Measurements from ENCODE around the gene EDN3. TPM values are rescaled to one million over a fixed set of nuclear protein-coding genes. Genes with fewer than 3 reads are reported as not detected.

The EDN3 gene
- total and polyA plus RNA-seq, 12 donors, result 0.07 to 0.33 TPM; not detected in 10

- no peak overlapping the region for H3K4me3 ChIP-seq
- no peak overlapping the region for H3K27ac ChIP-seq
- no peaks in the 10 kb centered on the region for H3K4me1 ChIP-seq
- no peak for TF ChIP-seq CTCF (IDR thresholded peaks at IDR 0.05)
- no peak for DNase-seq
- no peak for ATAC-seq
- intact Hi-C loops (cut with DNase I), result no loop called here
- H3K36me3 ChIP-seq, result no peaks in the 10 kb centered on the region
- peaks cover 0 to 5% (median 0%) of the 10 kb centered on the region in 11 donors for H3K9me3 ChIP-seq
- peaks cover 0 to 17% (median 6%) of the 10 kb centered on the region in 7 donors for H3K27me3 ChIP-seq
- WGBS, 2 donors, result 70 to 75% methylated on average over 13 of the region's 13 CpGs
Observed at GRCh38 chr20:59316911-59317731, 16.7 kb downstream of the EDN3 start.

GRCh38 chr20:59318201-59318790 is 17.9 kb downstream of the EDN3 start:
- Histone ChIP-seq H3K9me3 (peaks cover 0 to 5% (median 0%) of the 10 kb centered on the region in 11 donors), H3K27ac (no peak overlapping the region), H3K27me3 (peaks cover 0 to 24% (median 6%) of the 10 kb centered on the region in 7 donors), H3K4me3 (no peak overlapping the region), H3K36me3 (no peaks in the 10 kb centered on the region), H3K4me1 (no peaks in the 10 kb centered on the region)
- no peak for ATAC-seq
- intact Hi-C loops (cut with DNase I), result no loop called here
- WGBS, 2 donors, result 80% methylated on average over 20 of the region's 20 CpGs
- no peak for TF ChIP-seq CTCF (IDR thresholded peaks at IDR 0.05)
- no peak for DNase-seq

GRCh38 chr20:59318803-59319202 is 18.4 kb downstream of the EDN3 start:
- H3K27ac ChIP-seq, result no peak overlapping the region
- peaks cover 0 to 5% (median 0%) of the 10 kb centered on the region in 11 donors for H3K9me3 ChIP-seq
- H3K27me3 ChIP-seq, result peaks cover 0 to 24% (median 6%) of the 10 kb centered on the region in 7 donors
- no peak for ATAC-seq
- whole genome bisulfite sequencing, 2 donors, result 55 to 62% methylated on average over 4 of the region's 4 CpGs
- H3K4me3 ChIP-seq, result no peak overlapping the region
- DNase-seq, result no peak
- no peak for TF ChIP-seq CTCF (IDR thresholded peaks at IDR 0.05)
- no peaks in the 10 kb centered on the region for H3K36me3 ChIP-seq
- H3K4me1 ChIP-seq, result no peaks in the 10 kb centered on the region
- intact Hi-C loops (cut with DNase I), result no loop called here

- TF ChIP-seq CTCF (IDR thresholded peaks at IDR 0.05), result no peak
- no peaks in the 10 kb centered on the region for H3K9me3 ChIP-seq
- DNase-seq, result no peak
- 91% methylated on average over 10 of the region's 10 CpGs for WGBS, 2 donors
- H3K4me3 ChIP-seq, result no peak overlapping the region
- intact Hi-C loops (cut with DNase I), result loop anchor here in 1 of 10 donors (5.0 kb wide), 1 partner anchor 48 kb away; no protein-coding TSS in a partner anchor
- H3K36me3 ChIP-seq, result no peaks in the 10 kb centered on the region
- no peaks in the 10 kb centered on the region for H3K4me1 ChIP-seq
- H3K27ac ChIP-seq, result no peak overlapping the region
- peak in 1 of 8 donors; percentile 30 for ATAC-seq
- H3K27me3 ChIP-seq, result peaks cover 0 to 19% (median 6%) of the 10 kb centered on the region in 7 donors
Observed at GRCh38 chr20:59320426-59320825, 20.0 kb downstream of the EDN3 start.

Data from heart right ventricle (tissue), 16 donors.